ENCODE results near the gene ATXN1.

ATXN1 gene

GRCh38 chr6:16511040-16511660, 250.1 kb downstream of the ATXN1 start:
- DNase-seq: no peak
- TF ChIP-seq CTCF (IDR thresholded peaks at IDR 0.05; ENCODE audit: low read depth, low read length): peak; percentile 75

GRCh38 chr6:16510245-16510644, 251.0 kb downstream of the ATXN1 start:
- Histone ChIP-seq H3K9me3 (no peaks in the 10 kb centered on the region), H3K27me3 (no peaks in the 10 kb centered on the region), H3K4me3 (ENCODE audit: low read depth, low read length) (no peak overlapping the region), H3K36me3 (no peaks in the 10 kb centered on the region), H3K4me1 (no peaks in the 10 kb centered on the region)
- TF ChIP-seq CTCF (IDR thresholded peaks at IDR 0.05; ENCODE audit: low read depth, low read length): no peak
- no peak for DNase-seq

More at GRCh38 chr6:16511040-16511660, 250.1 kb downstream of the ATXN1 start:
- Histone ChIP-seq H3K4me1 (no peaks in the 10 kb centered on the region), H3K27me3 (no peaks in the 10 kb centered on the region), H3K9me3 (no peaks in the 10 kb centered on the region), H3K4me3 (ENCODE audit: low read depth, low read length) (no peak overlapping the region), H3K36me3 (no peaks in the 10 kb centered on the region)

- H3K27me3 ChIP-seq: no peaks in the 10 kb centered on the region
- H3K9me3 ChIP-seq: no peaks in the 10 kb centered on the region
Observed at GRCh38 chr6:16508959-16509358, 252.3 kb downstream of the ATXN1 start.

GRCh38 chr6:16505711-16506357, 255.4 kb downstream of the ATXN1 start:
- Histone ChIP-seq H3K4me1 (no peaks in the 10 kb centered on the region), H3K4me3 (ENCODE audit: low read depth, low read length) (no peak overlapping the region), H3K9me3 (no peaks in the 10 kb centered on the region), H3K36me3 (no peaks in the 10 kb centered on the region), H3K27me3 (no peaks in the 10 kb centered on the region)
- DNase-seq: no peak
- no peak for TF ChIP-seq CTCF (IDR thresholded peaks at IDR 0.05; ENCODE audit: low read depth, low read length)

More at GRCh38 chr6:16508959-16509358, 252.3 kb downstream of the ATXN1 start:
- Histone ChIP-seq H3K36me3 (no peaks in the 10 kb centered on the region), H3K4me1 (no peaks in the 10 kb centered on the region), H3K4me3 (ENCODE audit: low read depth, low read length) (no peak overlapping the region)
- no peak for TF ChIP-seq CTCF (IDR thresholded peaks at IDR 0.05; ENCODE audit: low read depth, low read length)
- no peak for DNase-seq

GRCh38 chr6:16504609-16505008, 256.7 kb downstream of the ATXN1 start:
- no peak for TF ChIP-seq CTCF (IDR thresholded peaks at IDR 0.05; ENCODE audit: low read depth, low read length)
- Histone ChIP-seq H3K36me3 (no peaks in the 10 kb centered on the region), H3K4me1 (no peaks in the 10 kb centered on the region), H3K9me3 (no peaks in the 10 kb centered on the region), H3K27me3 (no peaks in the 10 kb centered on the region), H3K4me3 (ENCODE audit: low read depth, low read length) (no peak overlapping the region)
- DNase-seq: no peak

GRCh38 chr6:16503970-16504415, 257.3 kb downstream of the ATXN1 start:
- H3K4me3 ChIP-seq (ENCODE audit: low read depth, low read length): no peak overlapping the region
- DNase-seq: no peak

More at GRCh38 chr6:16503970-16504415, 257.3 kb downstream of the ATXN1 start:
- no peaks in the 10 kb centered on the region for H3K27me3 ChIP-seq
- H3K36me3 ChIP-seq: no peaks in the 10 kb centered on the region
- H3K9me3 ChIP-seq: no peaks in the 10 kb centered on the region
- no peak for TF ChIP-seq CTCF (IDR thresholded peaks at IDR 0.05; ENCODE audit: low read depth, low read length)
- H3K4me1 ChIP-seq: no peaks in the 10 kb centered on the region
